HEK293 (cell line): ENCODE results near the gene TRIM9.

Experiments used
- FEZF1 ChIP-seq: fragments of 450-650 bp; formaldehyde crosslinking; IDR thresholded peaks from 2 replicates; pipeline ENCODE4 v1.5.1; 2016; ENCODE audit warnings: missing biosample characterization, missing genetic modification characterization
- GFI1B ChIP-seq: fragments of 450-650 bp; formaldehyde crosslinking; IDR thresholded peaks from 2 replicates; pipeline ENCODE4 v1.5.1; 2016; ENCODE audit warnings: missing biosample characterization, missing genetic modification characterization
- HOXD13 ChIP-seq: sonication (generic); formaldehyde crosslinking; IDR thresholded peaks from 2 replicates; pipeline ENCODE4 v1.8.0; 2022; ENCODE audit warnings: missing genetic modification reagents, borderline replicate concordance
- KLF1 ChIP-seq: fragments of 450-650 bp; formaldehyde crosslinking; IDR thresholded peaks from 2 replicates; pipeline ENCODE4 v1.5.1; 2016; ENCODE audit warnings: missing biosample characterization, missing genetic modification characterization
- KLF8 ChIP-seq: fragments of 450-650 bp; formaldehyde crosslinking; IDR thresholded peaks from 2 replicates; pipeline ENCODE4 v1.5.1; 2016; ENCODE audit warnings: missing biosample characterization, missing genetic modification characterization
- MEIS1 ChIP-seq: sonication (generic); formaldehyde crosslinking; IDR thresholded peaks from 2 replicates; pipeline ENCODE4 v1.8.1; 2022; ENCODE audit warnings: missing genetic modification reagents, mild to moderate bottlenecking, borderline replicate concordance
- SCRT1 ChIP-seq: fragments of 450-650 bp; formaldehyde crosslinking; IDR thresholded peaks from 2 replicates; pipeline ENCODE4 v1.5.1; 2016; ENCODE audit warnings: missing biosample characterization, missing genetic modification characterization, borderline replicate concordance
- YY2 ChIP-seq: fragments of 450-650 bp; formaldehyde crosslinking; IDR thresholded peaks from 2 replicates; pipeline ENCODE4 v1.5.1; 2016; ENCODE audit warnings: missing biosample characterization, missing genetic modification characterization
- ZBTB1 ChIP-seq: fragments of 450-650 bp; formaldehyde crosslinking; IDR thresholded peaks from 2 replicates; pipeline ENCODE4 v1.5.1; 2016; ENCODE audit warnings: missing biosample characterization, missing genetic modification characterization
- ZBTB20 ChIP-seq: fragments of 450-650 bp; formaldehyde crosslinking; IDR thresholded peaks from 2 replicates; pipeline ENCODE4 v1.5.1; 2016; ENCODE audit warnings: missing biosample characterization, missing genetic modification characterization
- ZBTB7A ChIP-seq: fragments of 450-650 bp; formaldehyde crosslinking; IDR thresholded peaks from 2 replicates; pipeline ENCODE4 v1.5.1; 2016; ENCODE audit warnings: low read depth, missing biosample characterization, missing genetic modification characterization
- ZBTB8A ChIP-seq: fragments of 450-650 bp; formaldehyde crosslinking; IDR thresholded peaks from 2 replicates; pipeline ENCODE4 v1.5.1; 2016; ENCODE audit warnings: missing biosample characterization, missing genetic modification characterization
- ZFP41 ChIP-seq: fragments of 450-650 bp; formaldehyde crosslinking; IDR thresholded peaks from 2 replicates; pipeline ENCODE4 v1.5.1; 2016; ENCODE audit warnings: missing biosample characterization, missing genetic modification characterization, borderline replicate concordance
- ZNF112 ChIP-seq: fragments of 450-650 bp; formaldehyde crosslinking; IDR thresholded peaks from 2 replicates; pipeline ENCODE4 v1.5.0; 2017; ENCODE audit warnings: missing biosample characterization, missing genetic modification characterization
- ZNF132 ChIP-seq: fragments of 450-650 bp; formaldehyde crosslinking; IDR thresholded peaks from 2 replicates; pipeline ENCODE4 v1.5.1; 2017; ENCODE audit warnings: missing biosample characterization, missing genetic modification characterization, borderline replicate concordance
- ZNF133 ChIP-seq: fragments of 450-650 bp; formaldehyde crosslinking; IDR thresholded peaks from 2 replicates; pipeline ENCODE4 v1.5.1; 2016; ENCODE audit warnings: missing biosample characterization, missing genetic modification characterization
- ZNF138 ChIP-seq: fragments of 450-650 bp; formaldehyde crosslinking; IDR thresholded peaks from 2 replicates; pipeline ENCODE4 v1.5.1; 2016; ENCODE audit warnings: missing biosample characterization, missing genetic modification characterization, borderline replicate concordance
- ZNF175 ChIP-seq: fragments of 450-650 bp; formaldehyde crosslinking; IDR thresholded peaks from 2 replicates; pipeline ENCODE4 v1.5.1; 2016; ENCODE audit warnings: missing biosample characterization, missing genetic modification characterization
- ZNF19 ChIP-seq: fragments of 450-650 bp; formaldehyde crosslinking; IDR thresholded peaks from 2 replicates; pipeline ENCODE4; 2016; ENCODE audit warnings: missing biosample characterization, missing genetic modification characterization, low read depth
- ZNF239 ChIP-seq: fragments of 450-650 bp; formaldehyde crosslinking; IDR thresholded peaks from 2 replicates; pipeline ENCODE4 v1.5.1; 2016; ENCODE audit warnings: missing biosample characterization, missing genetic modification characterization
- ZNF24 ChIP-seq: fragments of 450-650 bp; formaldehyde crosslinking; IDR thresholded peaks from 2 replicates; pipeline ENCODE4 v1.5.1; 2016; ENCODE audit warnings: missing biosample characterization, missing genetic modification characterization
- ZNF248 ChIP-seq: fragments of 450-650 bp; formaldehyde crosslinking; IDR thresholded peaks from 2 replicates; pipeline ENCODE4 v1.5.1; 2017; ENCODE audit warnings: missing biosample characterization, missing genetic modification characterization
- ZNF266 ChIP-seq: fragments of 450-650 bp; formaldehyde crosslinking; IDR thresholded peaks from 2 replicates; pipeline ENCODE4 v1.5.1; 2016; ENCODE audit warnings: missing biosample characterization, missing genetic modification characterization, low read depth
- ZNF394 ChIP-seq: fragments of 450-650 bp; formaldehyde crosslinking; IDR thresholded peaks from 2 replicates; pipeline ENCODE4 v1.5.1; 2016; ENCODE audit warnings: missing biosample characterization, missing genetic modification characterization, mild to moderate bottlenecking, moderate library complexity, borderline replicate concordance
- ZNF488 ChIP-seq: fragments of 450-650 bp; formaldehyde crosslinking; IDR thresholded peaks from 2 replicates; pipeline ENCODE4 v1.5.1; 2016; ENCODE audit warnings: missing biosample characterization, missing genetic modification characterization
- ZNF521 ChIP-seq: fragments of 450-650 bp; formaldehyde crosslinking; IDR thresholded peaks from 2 replicates; pipeline ENCODE4 v1.5.1; 2017; ENCODE audit warnings: missing biosample characterization, mild to moderate bottlenecking, missing genetic modification characterization
- ZNF580 ChIP-seq: fragments of 450-650 bp; formaldehyde crosslinking; IDR thresholded peaks from 2 replicates; pipeline ENCODE4 v1.5.1; 2016; ENCODE audit warnings: missing biosample characterization, missing genetic modification characterization
- ZNF585B ChIP-seq: fragments of 450-650 bp; formaldehyde crosslinking; IDR thresholded peaks from 2 replicates; pipeline ENCODE4 v1.5.1; 2016; ENCODE audit warnings: missing biosample characterization, missing genetic modification characterization
- ZNF664 ChIP-seq: fragments of 450-650 bp; formaldehyde crosslinking; IDR thresholded peaks from 2 replicates; pipeline ENCODE4 v1.5.1; 2016; ENCODE audit warnings: missing biosample characterization, missing genetic modification characterization
- ZNF76 ChIP-seq: fragments of 450-650 bp; formaldehyde crosslinking; IDR thresholded peaks from 2 replicates; pipeline ENCODE4; 2016; ENCODE audit warnings: low read depth, missing biosample characterization, missing genetic modification characterization, borderline replicate concordance
- ZNF776 ChIP-seq: fragments of 450-650 bp; formaldehyde crosslinking; IDR thresholded peaks from 2 replicates; pipeline ENCODE4 v1.5.0; 2017; ENCODE audit warnings: missing biosample characterization, missing genetic modification characterization, borderline replicate concordance
- TF ChIP-seq, protein P1 (sequence below): fragments of 450-650 bp; formaldehyde crosslinking; IDR thresholded peaks from 2 replicates; pipeline ENCODE4 v1.5.1; 2016; ENCODE audit warnings: missing biosample characterization, missing genetic modification characterization
- TF ChIP-seq, protein P2 (sequence below): fragments of 450-650 bp; formaldehyde crosslinking; IDR thresholded peaks from 2 replicates; pipeline ENCODE4 v1.5.1; 2017; ENCODE audit warnings: missing biosample characterization, missing genetic modification characterization
- TF ChIP-seq, protein P3 (sequence below): fragments of 450-650 bp; formaldehyde crosslinking; IDR thresholded peaks from 2 replicates; pipeline ENCODE4 v1.5.1; 2016; ENCODE audit warnings: missing biosample characterization, missing genetic modification characterization

TRIM9 gene

DNA sequence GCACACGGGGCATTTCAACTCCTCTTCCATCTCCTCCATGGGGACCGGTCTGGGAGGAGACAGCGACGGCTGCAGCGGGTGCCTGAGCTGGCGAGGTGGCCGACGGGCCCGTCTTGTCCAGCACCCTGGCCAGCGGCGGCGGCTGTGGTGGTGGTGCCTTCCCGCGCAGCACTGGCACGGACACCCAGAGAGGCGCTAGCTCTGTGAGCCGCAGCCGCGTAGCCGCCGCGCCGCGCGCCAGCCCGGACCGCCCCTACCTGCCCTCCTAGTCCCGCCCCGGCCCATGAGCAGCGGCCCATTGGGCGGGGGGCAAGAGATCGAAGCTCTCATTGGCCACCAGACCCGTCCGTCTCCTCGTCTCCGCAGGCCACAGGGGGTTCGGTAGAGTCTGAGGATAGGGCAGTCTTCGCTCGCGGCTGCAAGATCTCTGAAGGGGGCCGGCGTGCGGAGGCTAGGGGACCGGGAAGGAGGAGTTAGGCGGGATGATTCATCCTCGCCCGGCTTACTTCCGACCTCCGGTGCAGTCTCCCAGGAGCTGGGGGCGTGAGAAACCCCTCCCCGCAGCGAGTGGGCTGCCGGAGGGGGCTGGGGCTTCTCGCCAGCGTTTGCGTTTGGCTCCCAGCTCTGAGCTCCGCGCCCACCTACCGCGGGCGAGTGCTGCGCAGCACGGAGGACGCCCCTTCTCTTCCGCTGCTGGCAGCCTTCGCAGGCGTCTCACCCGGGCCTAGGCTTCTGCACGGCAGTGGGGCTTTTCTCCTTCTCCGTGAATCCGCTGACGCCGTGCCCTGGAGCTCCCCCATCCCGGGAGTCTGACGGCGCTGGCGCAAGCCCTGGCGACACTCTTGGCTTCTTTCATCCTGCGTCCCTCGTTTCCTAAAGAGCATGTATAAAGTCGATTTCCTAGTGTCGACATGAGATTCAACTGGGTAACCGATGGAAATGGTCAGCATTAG lies at the start of gene TRIM9 (continued):
- TF ChIP-seq GFI1B (no peak), ZNF175 (tag by site-specific recombination) (no peak), ZBTB20 (tag by site-specific recombination) (peak; percentile 79; the same call in 1 of the 2 replicates), ZNF239 (no peak), ZNF488 (tag by site-specific recombination) (no peak), ZNF112 (tag by site-specific recombination) (no peak), SCRT1 (no peak), ZNF248 (tag by site-specific recombination) (no peak), ZNF19 (tag by site-specific recombination) (no peak), ZNF266 (tag by site-specific recombination) (no peak), FEZF1 (no peak), ZNF133 (tag by site-specific recombination) (no peak), MEIS1 (no peak), ZNF580 (tag by site-specific recombination) (no peak), HOXD13 (CRISPR knock-in tag) (no peak), ZNF585B (tag by site-specific recombination) (no peak), ZNF521 (no peak), ZNF24 (tag by site-specific recombination) (0 out of 2 replicates have a peak, but pooled peaks have one; percentile 38), ZNF76 (tag by site-specific recombination) (peak; percentile 35; the same call in 1 of the 2 replicates), KLF8 (tag by site-specific recombination) (peak; percentile 54; the same call in 1 of the 2 replicates), YY2 (tag by site-specific recombination) (no peak), ZBTB8A (tag by site-specific recombination) (peak; percentile 70), ZBTB7A (tag by site-specific recombination) (0 out of 2 replicates have a peak, but pooled peaks have one; percentile 36), ZBTB1 (tag by site-specific recombination) (no peak), ZNF394 (tag by site-specific recombination) (no peak), KLF1 (tag by site-specific recombination) (peak; percentile 22; the same call in 1 of the 2 replicates), ZNF138 (no peak), ZNF132 (no peak), ZNF776 (no peak), ZFP41 (no peak), ZNF664 (tag by site-specific recombination) (no peak)
- TF ChIP-seq, protein P1, sequence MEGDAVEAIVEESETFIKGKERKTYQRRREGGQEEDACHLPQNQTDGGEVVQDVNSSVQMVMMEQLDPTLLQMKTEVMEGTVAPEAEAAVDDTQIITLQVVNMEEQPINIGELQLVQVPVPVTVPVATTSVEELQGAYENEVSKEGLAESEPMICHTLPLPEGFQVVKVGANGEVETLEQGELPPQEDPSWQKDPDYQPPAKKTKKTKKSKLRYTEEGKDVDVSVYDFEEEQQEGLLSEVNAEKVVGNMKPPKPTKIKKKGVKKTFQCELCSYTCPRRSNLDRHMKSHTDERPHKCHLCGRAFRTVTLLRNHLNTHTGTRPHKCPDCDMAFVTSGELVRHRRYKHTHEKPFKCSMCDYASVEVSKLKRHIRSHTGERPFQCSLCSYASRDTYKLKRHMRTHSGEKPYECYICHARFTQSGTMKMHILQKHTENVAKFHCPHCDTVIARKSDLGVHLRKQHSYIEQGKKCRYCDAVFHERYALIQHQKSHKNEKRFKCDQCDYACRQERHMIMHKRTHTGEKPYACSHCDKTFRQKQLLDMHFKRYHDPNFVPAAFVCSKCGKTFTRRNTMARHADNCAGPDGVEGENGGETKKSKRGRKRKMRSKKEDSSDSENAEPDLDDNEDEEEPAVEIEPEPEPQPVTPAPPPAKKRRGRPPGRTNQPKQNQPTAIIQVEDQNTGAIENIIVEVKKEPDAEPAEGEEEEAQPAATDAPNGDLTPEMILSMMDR = no peak
- TF ChIP-seq, protein P2, sequence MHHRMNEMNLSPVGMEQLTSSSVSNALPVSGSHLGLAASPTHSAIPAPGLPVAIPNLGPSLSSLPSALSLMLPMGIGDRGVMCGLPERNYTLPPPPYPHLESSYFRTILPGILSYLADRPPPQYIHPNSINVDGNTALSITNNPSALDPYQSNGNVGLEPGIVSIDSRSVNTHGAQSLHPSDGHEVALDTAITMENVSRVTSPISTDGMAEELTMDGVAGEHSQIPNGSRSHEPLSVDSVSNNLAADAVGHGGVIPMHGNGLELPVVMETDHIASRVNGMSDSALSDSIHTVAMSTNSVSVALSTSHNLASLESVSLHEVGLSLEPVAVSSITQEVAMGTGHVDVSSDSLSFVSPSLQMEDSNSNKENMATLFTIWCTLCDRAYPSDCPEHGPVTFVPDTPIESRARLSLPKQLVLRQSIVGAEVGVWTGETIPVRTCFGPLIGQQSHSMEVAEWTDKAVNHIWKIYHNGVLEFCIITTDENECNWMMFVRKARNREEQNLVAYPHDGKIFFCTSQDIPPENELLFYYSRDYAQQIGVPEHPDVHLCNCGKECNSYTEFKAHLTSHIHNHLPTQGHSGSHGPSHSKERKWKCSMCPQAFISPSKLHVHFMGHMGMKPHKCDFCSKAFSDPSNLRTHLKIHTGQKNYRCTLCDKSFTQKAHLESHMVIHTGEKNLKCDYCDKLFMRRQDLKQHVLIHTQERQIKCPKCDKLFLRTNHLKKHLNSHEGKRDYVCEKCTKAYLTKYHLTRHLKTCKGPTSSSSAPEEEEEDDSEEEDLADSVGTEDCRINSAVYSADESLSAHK = no peak
- TF ChIP-seq, protein P3, sequence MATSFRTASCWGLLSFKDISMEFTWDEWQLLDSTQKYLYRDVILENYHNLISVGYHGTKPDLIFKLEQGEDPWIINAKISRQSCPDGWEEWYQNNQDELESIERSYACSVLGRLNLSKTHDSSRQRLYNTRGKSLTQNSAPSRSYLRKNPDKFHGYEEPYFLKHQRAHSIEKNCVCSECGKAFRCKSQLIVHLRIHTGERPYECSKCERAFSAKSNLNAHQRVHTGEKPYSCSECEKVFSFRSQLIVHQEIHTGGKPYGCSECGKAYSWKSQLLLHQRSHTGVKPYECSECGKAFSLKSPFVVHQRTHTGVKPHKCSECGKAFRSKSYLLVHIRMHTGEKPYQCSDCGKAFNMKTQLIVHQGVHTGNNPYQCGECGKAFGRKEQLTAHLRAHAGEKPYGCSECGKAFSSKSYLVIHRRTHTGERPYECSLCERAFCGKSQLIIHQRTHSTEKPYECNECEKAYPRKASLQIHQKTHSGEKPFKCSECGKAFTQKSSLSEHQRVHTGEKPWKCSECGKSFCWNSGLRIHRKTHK (tag by site-specific recombination) = no peak
